Liver (tissue), 3 donors: ENCODE data around the gene SPATA13.

Experiments
- EGR1 ChIP-seq, 2 donors: IDR thresholded peaks; 2 replicates each; pipeline ENCODE4 v1.6.1; 2016 to 2018; ENCODE audit warnings: antibody characterized with exemption in 2 of 2, low read depth in 2 of 2
- FOXA1 ChIP-seq: IDR thresholded peaks from 2 replicates; pipeline ENCODE4 v1.6.1; 2016; ENCODE audit warnings: antibody characterized with exemption
- GABPA ChIP-seq, 2 donors: IDR thresholded peaks in 1 of 2; conservative IDR thresholded peaks in 1 of 2; 2 replicates each; pipeline ENCODE4 v1.6.1; 2016; ENCODE audit warnings: antibody characterized with exemption in 2 of 2, mild to moderate bottlenecking in 1 of 2, moderate library complexity in 1 of 2
- HNF4A ChIP-seq, 2 donors: conservative IDR thresholded peaks; 2 replicates each; pipeline ENCODE4 v1.6.1; 2016; ENCODE audit warnings: antibody characterized with exemption in 2 of 2, mild to moderate bottlenecking in 2 of 2
- JUND ChIP-seq, 2 donors: IDR thresholded peaks; 2 replicates each; pipeline ENCODE4 v1.6.1; 2016; ENCODE audit warnings: antibody characterized with exemption in 2 of 2
- NR2F2 ChIP-seq: IDR thresholded peaks from 2 replicates; pipeline ENCODE4 v1.6.1; 2016; ENCODE audit warnings: antibody characterized with exemption
- RAD21 ChIP-seq, 2 donors: IDR thresholded peaks; 2 replicates each; pipeline ENCODE4 v1.6.1; 2016; ENCODE audit warnings: antibody characterized with exemption in 2 of 2, mild to moderate bottlenecking in 2 of 2
- SP1 ChIP-seq: IDR thresholded peaks from 2 replicates; pipeline ENCODE4 v1.6.1; 2018; ENCODE audit warnings: antibody characterized with exemption, mild to moderate bottlenecking
- TAF1 ChIP-seq: conservative IDR thresholded peaks from 2 replicates; pipeline ENCODE4 v1.6.1; 2016; ENCODE audit warnings: antibody characterized with exemption, mild to moderate bottlenecking
- YY1 ChIP-seq: IDR thresholded peaks from 2 replicates; pipeline ENCODE4 v1.6.1; 2016; ENCODE audit warnings: antibody characterized with exemption, mild to moderate bottlenecking
- TF ChIP-seq, protein P1 (sequence below): fragments of 150-350 bp; IDR thresholded peaks from 2 replicates; pipeline ENCODE4 v1.5.1; 2017; ENCODE audit warnings: improper control_type of control experiment, low read depth, low read length; ENCODE audit not compliant: missing input control
- TF ChIP-seq, protein P2 (sequence below): IDR thresholded peaks from 2 replicates; pipeline ENCODE4 v1.6.1; 2016; ENCODE audit warnings: antibody characterized with exemption
- TF ChIP-seq, protein P3 (sequence below): IDR thresholded peaks from 2 replicates; pipeline ENCODE4 v1.6.1; 2016; ENCODE audit warnings: antibody characterized with exemption, mild to moderate bottlenecking
- TF ChIP-seq, protein P4 (sequence below): IDR thresholded peaks from 2 replicates; pipeline ENCODE4 v1.6.1; 2016; ENCODE audit warnings: antibody characterized with exemption
- donor health status: healthy.
- donor health status: healthy.

DNA sequence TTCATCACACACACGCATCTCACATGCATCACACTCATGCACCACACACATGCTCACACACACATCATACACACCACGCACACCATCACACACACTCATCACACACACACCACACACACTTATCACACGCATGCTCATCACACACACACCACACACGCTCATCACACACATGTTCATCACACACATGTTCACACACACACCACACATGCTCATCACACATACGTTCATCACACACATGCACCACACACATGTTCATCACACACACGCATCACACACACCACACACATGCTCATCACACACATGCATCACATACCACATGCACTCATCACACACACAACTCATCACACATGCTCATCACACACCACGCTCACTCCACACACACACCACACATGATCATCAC is 195.8 kb downstream of the SPATA13 start:
- no peak for TF ChIP-seq YY1
- TF ChIP-seq, protein P1, sequence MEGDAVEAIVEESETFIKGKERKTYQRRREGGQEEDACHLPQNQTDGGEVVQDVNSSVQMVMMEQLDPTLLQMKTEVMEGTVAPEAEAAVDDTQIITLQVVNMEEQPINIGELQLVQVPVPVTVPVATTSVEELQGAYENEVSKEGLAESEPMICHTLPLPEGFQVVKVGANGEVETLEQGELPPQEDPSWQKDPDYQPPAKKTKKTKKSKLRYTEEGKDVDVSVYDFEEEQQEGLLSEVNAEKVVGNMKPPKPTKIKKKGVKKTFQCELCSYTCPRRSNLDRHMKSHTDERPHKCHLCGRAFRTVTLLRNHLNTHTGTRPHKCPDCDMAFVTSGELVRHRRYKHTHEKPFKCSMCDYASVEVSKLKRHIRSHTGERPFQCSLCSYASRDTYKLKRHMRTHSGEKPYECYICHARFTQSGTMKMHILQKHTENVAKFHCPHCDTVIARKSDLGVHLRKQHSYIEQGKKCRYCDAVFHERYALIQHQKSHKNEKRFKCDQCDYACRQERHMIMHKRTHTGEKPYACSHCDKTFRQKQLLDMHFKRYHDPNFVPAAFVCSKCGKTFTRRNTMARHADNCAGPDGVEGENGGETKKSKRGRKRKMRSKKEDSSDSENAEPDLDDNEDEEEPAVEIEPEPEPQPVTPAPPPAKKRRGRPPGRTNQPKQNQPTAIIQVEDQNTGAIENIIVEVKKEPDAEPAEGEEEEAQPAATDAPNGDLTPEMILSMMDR = no peak
- no peak for TF ChIP-seq FOXA1
- TF ChIP-seq EGR1 (IDR thresholded peaks at IDR 0.05; ENCODE audit: low read depth in 2 of 2) = no peak
- TF ChIP-seq, protein P2, sequence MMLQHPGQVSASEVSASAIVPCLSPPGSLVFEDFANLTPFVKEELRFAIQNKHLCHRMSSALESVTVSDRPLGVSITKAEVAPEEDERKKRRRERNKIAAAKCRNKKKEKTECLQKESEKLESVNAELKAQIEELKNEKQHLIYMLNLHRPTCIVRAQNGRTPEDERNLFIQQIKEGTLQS = no peak
- no peak for TF ChIP-seq GABPA (IDR thresholded peaks at IDR 0.05 in 1 of 2, conservative IDR thresholded peaks at IDR 0.05 in 1 of 2)
- TF ChIP-seq TAF1 = no peak
- TF ChIP-seq, protein P3, sequence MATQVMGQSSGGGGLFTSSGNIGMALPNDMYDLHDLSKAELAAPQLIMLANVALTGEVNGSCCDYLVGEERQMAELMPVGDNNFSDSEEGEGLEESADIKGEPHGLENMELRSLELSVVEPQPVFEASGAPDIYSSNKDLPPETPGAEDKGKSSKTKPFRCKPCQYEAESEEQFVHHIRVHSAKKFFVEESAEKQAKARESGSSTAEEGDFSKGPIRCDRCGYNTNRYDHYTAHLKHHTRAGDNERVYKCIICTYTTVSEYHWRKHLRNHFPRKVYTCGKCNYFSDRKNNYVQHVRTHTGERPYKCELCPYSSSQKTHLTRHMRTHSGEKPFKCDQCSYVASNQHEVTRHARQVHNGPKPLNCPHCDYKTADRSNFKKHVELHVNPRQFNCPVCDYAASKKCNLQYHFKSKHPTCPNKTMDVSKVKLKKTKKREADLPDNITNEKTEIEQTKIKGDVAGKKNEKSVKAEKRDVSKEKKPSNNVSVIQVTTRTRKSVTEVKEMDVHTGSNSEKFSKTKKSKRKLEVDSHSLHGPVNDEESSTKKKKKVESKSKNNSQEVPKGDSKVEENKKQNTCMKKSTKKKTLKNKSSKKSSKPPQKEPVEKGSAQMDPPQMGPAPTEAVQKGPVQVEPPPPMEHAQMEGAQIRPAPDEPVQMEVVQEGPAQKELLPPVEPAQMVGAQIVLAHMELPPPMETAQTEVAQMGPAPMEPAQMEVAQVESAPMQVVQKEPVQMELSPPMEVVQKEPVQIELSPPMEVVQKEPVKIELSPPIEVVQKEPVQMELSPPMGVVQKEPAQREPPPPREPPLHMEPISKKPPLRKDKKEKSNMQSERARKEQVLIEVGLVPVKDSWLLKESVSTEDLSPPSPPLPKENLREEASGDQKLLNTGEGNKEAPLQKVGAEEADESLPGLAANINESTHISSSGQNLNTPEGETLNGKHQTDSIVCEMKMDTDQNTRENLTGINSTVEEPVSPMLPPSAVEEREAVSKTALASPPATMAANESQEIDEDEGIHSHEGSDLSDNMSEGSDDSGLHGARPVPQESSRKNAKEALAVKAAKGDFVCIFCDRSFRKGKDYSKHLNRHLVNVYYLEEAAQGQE = no peak
- TF ChIP-seq NR2F2 = no peak
- no peak for TF ChIP-seq HNF4A (conservative IDR thresholded peaks at IDR 0.05)
- TF ChIP-seq RAD21 (IDR thresholded peaks at IDR 0.05) = no peak
- TF ChIP-seq JUND (IDR thresholded peaks at IDR 0.05) = no peak
- TF ChIP-seq, protein P4, sequence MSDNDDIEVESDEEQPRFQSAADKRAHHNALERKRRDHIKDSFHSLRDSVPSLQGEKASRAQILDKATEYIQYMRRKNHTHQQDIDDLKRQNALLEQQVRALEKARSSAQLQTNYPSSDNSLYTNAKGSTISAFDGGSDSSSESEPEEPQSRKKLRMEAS = no peak
- TF ChIP-seq SP1 = no peak
